Umbilical cord (tissue), 2 donors: ENCODE measurements around the gene RFX8. TPM values are rescaled to one million over a fixed set of nuclear protein-coding genes. Genes with fewer than 3 reads are reported as not detected.
A peak's percentile ranks its signal among the peaks of the same experiment; 100 is the strongest.
"Not testable (repeated sequence)": the region's sequence is repeated elsewhere in the genome, so short reads cannot be mapped to it uniquely, and the experiment has no call there.

ENCODE experiments used
- DNase-seq: peaks from one replicate; pipeline ENCODE4 v3.0.0-alpha.2; 2015; ENCODE audit warnings: low spot score
- total RNA-seq: library from RNA; depleted of rRNA; stranded (reverse); fragments of >200 nt; gene quantifications from one replicate; pipeline ENCODE4 v1.2.3, GENCODE V29; 2014; ENCODE audit warnings: low replicate concordance; ENCODE audit not compliant: insufficient read depth

RFX8 gene
- total RNA-seq, 1 donor from 2014 or later = 1.2 TPM

DNA sequence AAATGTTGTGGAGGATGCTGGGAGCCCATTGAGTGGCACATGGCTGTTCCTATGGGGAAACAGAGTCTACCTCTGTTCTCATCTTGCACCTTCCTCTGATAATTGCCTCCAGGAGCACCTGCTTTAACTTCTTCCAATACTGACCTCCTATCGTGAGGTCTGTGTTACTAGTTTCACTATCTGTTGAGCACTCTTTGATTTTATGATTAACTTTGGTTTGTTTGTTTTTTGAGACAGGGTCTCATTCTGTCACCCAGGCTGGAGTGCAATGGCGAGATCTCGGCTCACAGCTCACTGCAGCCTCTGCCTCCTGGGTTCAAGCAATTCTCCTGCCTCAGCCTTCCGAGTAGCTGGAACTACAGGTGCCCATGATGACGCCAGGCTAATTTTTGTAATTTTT lies 12.1 kb upstream of the RFX8 start:
- DNase-seq = no peak

DNA sequence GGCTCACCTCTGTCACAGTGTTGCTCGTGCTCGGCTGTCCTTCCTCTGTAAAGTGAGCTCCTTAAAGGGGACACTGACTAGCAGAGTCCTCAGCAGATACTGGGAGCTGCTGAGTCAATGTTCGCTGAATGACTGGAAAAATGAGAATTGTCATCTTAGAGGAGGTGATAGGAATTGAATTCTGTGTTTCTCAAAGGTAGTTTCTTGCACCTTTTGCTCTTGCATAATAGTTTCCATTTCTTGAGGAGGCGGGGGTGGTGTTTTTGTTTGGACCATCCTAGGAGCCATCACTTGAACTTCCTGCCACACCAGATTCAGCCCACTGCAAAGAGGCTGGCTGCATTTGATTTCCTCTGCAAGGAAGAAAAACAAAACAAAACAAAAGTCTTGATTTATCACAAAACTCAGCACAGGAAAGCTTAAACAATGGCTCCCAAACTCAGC lies 11.4 kb upstream of the RFX8 start:
- no peak for DNase-seq

DNA sequence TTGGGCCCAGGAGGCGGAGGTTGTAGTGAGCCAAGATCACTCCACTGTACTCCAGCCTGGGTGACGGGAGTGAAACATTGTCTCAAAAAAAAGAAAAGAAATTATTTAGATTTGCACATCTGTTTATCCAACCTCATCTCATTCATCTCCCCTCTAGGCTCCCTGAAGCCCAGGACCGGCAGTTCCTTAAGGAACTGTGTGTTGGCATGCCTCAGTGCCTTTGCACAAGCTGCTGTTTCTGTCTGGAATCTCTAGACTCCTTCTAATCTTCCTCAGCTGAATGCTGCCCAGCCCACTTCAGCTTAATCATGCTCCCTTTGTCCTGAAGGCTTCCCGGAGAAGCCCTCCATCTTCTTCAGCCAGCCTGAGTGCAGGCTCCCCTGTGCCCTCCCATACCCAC lies 10.9 kb upstream of the RFX8 start:
- DNase-seq = no peak

DNA sequence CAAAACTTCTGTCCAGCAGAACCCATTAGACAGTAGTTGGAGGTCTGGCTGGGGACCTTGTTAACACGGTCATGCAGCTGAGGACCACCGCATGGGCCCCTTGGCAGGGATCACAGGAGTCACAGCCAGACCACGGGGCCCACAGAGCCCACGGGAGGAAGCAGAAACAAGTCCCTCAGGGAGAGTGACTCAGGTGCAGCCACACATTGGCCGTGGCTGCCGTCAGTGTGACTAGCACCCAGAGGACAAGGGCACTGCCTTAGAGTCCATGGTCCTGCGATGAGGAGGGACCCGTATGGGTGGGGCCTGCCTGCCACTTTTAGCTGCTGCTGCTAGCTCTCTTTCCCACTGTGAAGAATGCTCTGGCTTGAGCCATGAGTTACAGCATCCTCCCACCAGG lies 5.9 kb upstream of the RFX8 start:
- no peak for DNase-seq

DNA sequence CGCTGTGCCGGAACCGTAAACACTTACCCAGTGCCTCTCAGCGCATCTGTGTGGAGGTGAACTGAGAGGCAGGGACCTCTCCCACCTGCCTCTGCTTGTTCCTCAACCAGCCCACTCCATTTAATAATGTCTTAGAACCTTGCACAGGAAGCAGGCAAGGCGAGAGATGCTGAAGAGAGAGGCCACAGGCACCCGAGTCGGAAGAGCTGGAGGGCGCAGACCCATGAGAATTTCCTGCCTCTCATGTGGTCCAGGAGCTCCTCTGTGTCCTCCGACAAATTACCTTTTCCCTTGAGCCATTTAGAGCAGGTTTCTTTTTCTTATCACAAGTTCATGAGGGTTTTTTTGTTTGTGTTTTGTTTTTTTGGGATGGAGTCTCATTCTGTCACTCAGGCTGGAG lies 4.9 kb upstream of the RFX8 start:
- no peak for DNase-seq

DNA sequence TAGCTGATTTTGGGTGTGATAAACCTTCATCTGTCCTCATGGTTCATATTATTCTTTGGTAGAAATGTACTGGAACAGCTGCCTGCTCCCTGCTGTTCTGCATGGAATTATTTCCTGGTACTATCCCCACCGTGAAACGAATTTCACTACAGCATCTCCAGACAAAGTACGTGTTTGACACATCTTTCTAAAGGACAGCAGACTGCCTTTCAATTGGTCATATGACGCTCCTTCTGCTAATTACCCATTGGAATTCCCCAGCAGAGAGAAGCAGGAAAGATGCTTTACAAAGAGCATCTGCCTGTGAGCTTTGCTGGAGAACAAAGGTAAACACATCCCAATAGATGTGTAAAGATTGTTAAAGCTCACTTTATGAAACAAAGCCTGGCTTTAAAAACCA lies 4.4 kb upstream of the RFX8 start:
- no peak for DNase-seq

DNA sequence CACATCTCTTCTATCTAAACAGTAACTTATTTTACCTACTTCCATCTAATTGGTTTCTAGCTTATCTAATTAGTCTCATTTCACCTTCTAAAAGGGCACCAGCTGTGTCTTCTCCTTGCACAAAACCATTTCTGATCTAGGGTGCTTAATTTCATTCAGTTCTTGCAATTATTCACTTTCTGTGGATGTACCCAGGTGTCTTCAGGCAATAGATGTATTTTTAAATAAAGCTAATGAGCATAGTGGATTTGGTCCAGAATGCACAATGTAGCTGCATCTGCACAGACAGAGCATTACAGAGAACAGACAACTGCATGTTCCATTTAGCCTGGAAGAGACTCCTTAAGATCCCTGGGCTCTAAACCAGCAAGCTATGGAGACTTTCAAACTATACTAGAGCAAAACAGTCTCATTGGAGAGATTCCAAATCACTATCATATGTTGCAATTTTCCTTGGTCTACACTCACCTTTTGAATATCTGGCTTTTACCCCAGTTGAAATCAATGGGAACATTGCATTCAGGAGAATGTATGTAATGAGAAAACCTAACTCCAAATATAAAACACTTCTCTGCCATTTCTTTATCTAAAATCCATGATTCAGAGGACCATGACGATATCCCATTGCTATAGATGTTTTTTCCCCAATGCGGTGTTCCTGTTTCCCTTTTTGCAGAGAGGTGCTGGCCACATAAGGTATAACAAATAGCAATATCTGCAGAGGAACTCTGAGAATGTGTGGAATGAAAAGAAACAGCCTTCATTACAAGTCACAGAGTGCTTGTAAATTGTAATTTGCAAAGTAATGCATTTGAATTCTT lies 3.5 kb upstream of the RFX8 start:
- DNase-seq = peak; percentile 87

DNA sequence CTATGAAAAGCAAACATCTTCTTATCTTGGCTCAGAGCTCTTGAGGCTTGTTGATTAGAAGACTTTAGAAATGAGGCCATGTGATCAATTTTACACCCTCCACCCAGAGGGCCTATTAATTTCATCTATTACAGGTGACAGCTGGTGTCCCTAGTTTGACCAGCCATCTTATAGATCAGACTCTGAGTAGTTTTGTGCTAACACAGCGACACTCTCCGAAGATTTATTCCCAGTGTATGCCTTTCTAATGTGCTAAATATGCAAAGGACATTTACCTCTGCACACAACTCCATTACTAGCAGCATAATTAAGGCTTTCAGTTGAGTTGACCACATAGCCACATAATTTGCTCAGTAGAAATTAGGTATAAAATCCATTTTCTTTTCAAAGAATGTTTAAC lies 2.6 kb upstream of the RFX8 start:
- no peak for DNase-seq

DNA sequence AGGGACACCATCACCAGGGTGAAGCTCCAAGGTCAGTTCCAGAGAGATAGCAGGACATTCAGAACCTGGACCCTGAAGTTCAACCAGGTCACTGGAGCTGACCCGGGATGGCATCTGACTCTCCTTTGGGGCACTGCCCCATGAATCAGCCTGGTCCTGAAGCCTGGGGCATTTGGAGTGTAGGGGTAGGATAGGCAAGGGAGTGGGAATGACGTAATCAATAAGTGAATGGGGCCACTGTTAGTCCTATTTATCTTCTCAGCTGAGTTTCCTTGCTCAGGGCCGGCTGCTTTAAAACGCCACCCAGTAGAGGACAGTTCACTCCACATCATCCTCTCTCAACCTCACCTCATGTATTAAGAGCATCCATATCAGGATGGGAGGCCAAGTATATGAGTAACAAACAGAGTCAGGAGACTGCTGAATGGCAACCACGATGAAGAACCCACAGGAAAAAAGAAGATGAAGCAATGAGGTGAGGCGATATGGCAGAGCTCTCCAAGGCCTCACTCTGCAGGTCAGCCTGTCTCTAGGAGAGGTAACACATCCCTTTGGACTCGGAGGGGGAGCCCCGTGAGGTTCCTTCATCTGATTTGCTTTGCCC lies 1.8 kb upstream of the RFX8 start:
- DNase-seq = no peak

DNA sequence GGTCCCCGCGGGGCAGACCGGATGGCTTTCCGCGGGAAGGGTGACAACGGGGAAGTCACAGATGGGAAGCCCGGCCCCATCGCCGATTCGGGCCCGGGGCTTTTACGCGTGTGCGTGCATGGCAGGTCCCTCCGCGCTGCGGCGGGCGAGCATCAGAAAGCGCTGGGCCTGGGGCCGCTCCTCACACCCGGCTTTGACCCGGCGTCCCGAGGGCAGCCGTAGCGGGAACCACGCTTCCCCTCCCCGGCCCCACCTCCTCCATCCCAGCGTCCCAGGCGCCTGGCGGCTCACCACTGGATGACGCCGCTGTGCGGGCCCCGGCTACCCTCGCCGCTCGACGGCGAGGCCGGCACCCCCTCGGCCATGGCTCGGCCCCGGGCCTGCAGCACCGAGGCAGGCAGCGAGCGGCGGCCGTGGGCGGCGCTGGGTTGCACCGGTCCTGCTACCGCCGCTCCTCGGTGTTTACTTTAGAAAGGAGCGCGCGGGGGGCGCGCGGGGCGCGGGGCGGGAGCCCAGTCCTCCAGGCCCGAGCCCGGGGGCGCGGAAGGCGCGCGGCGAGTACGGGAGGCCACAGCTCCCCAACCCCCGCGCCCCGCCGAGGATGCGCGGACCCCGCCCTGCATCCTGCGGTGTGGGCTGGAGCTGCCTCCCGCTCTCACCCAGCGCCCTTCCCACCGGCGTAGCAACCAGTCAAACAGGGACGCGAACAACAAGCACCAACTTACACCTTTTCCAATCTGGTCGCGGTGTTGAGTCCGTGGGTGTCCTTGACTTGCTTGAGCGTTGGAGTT lies 806 bp downstream of the RFX8 start:
- DNase-seq = peak; percentile 73

DNA sequence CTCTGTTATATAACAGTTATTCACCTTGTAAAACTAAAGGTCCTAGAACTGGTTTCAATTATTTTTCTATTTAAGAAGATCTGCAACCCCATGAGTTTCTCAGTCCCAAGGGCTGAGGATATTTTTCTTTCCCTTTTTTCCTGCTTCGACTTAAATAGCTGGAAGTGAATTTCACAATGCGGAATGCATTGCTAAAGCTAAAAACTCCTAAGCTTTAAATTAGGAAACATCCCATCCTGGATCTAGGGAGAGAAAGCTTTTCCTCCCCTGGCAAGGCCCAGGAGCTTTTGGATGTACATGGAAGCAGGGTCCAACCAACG lies 1.4 kb downstream of the RFX8 start:
- peak; percentile 62 for DNase-seq

DNA sequence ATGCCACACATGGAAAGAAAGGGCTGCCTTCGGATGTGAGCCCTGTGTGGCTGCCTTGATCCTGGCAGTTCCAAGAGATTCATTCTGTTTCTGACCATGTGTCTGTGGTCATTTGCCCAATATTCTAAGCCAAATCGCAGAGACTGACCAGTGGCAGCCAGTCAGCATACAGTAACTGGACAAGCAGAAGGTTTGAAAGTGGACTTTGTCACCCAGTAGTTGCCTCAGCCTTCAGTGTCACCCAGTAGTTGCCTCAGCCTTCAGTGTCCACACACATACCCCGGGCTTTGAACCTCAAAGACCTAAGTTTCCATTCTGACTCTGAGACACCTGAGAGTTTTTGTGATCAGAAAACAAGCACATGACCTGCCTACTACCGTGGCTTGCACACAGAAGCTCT lies 5.0 kb downstream of the RFX8 start:
- DNase-seq = no peak

DNA sequence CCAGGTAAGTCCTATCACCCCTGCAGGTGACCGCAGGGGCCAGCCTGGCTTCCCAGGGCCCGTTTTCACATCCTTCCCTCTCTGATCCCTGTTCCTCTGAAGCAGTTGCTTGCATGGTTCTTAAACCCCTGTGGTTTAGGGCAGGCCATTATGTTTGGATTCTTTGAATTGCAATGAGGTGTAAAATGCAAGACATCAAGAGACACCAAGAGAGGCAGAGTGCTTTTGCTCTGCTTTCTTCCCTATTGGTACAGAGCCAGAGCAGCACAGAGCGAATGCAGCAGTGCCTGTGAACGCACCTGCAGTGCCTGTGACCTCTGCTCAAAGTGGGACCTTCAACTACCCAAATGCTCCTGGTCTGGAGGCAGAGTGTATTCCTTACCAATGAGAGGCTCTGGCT lies 7.6 kb downstream of the RFX8 start:
- DNase-seq = no peak

DNA sequence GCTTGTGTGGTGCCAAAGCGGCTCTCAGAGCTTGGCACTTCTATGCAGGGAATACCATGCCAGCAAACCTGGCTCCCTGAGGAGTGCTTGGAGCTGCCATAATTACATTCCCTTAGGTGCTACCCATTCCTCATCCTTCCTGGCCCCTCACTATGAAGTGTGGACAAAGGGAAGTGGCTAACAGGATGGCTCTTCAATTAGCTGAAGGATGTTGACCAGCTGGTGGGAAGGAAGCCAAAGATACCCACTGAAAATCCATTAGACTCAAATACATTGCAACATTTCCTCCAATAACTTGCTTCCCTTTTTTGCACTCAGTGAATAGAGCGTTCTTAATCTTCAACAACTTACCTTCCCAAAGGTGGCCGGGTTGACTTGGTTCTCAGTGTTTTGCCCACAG lies 8.5 kb downstream of the RFX8 start:
- DNase-seq = no peak

DNA sequence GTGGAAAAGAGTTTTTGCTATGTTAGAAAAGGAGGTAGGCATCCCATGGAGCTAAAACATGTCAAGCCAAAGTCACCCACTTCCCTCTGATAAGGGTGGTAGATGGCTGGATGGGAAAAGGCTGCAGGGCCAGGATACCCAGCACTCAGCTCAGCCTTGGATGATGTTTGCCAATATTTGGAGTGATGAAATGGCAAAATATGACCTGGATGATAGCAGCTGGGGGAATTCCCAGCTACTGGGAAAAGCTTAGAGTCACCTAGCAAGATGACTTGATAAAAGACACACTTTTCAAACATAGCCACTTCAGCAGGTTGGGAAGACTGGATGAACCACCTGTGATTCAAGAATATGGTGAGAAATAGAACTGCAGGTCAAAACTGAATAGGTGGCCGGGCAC lies 10.1 kb downstream of the RFX8 start:
- no peak for DNase-seq

DNA sequence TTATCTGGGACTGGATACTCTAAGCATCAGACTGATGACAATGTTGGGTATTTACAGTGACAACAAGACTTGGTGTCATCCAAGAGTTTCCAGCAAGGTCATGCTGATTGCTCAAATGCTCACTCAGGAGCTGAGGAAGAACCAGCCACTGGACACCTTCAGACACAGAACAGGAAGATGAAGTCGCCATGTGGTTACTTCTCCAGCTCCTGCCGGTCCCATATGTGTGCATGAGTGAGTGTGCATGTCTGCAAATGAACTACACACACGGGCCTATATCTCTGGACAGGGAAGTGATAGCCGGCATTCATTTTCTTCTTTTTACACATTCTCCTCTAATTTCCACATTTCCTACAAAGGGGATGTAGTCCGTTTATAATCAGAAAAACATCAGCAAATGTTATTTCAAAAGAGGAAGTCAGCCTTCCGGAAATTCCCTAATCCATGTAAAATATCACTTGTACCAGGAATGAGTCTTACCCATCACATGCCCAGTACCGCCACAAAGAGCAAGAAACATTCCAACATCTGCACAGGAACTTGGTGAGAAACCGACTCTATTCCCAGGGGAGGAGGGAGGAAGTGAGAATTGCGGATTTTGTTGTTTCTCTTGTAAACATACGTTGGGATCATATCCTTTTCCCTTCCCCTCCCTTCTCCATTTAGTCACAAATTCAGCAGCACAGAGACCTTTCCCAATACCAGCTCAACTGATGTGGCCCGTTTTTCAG lies 10.8 kb downstream of the RFX8 start:
- peak; percentile 19 for DNase-seq

DNA sequence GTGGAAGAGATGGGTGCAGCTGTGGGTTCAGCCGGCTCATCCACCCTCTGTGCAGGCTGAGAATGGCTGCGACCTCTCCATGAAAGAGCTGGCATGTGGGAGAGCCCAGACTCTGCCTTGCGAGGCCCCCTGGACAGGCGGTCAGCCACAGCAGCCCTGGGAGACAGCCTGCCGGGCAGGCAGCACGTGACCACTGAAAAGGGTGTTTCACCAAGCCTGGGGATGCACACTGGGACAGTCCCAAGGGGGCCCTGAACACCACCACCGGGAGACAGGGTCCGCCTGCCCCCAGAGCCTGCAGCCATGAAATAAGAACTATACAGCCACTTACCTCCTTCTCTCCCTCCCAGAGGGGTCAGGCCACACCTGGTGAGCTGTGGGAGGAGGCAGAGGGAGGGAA lies 11.5 kb downstream of the RFX8 start:
- no peak for DNase-seq

DNA sequence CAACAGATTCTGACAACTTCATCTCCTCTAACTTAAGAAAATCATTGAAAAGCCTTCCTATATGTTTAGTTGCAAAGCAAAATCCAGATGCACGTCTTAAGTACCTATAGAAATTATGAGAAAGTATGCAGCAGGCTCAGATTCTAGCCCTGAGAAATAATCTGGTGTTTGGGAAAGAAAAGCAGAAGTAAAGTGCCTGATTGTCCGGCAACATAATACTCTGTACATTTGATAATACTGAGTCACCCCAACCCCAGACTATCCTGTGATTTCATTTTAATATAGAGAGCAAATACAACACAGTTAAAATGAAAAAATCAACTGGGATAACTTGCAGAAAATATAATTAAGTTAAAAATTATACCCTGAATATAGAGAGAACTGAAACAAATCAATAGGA lies 13.5 kb downstream of the RFX8 start:
- DNase-seq = no peak

DNA sequence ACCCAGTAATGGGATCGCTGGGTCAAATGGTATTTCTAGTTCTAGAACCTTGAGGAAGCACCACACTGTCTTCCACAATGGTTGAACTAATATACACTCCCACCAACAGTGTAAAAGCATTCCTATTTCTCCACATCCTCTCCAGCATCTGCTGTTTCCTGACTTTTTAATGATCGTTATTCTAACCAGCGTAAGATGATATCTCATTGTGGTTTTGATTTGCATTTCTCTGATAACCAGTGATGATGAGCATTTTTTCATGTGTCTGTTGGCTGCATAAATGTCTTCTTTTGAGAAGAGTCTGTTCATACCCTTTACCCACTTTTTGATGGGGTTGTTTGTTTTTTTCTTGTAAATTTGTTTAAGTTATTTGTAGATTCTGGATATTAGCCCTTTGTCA lies 20.5 kb downstream of the RFX8 start:
- DNase-seq = not testable (repeated sequence)

DNA sequence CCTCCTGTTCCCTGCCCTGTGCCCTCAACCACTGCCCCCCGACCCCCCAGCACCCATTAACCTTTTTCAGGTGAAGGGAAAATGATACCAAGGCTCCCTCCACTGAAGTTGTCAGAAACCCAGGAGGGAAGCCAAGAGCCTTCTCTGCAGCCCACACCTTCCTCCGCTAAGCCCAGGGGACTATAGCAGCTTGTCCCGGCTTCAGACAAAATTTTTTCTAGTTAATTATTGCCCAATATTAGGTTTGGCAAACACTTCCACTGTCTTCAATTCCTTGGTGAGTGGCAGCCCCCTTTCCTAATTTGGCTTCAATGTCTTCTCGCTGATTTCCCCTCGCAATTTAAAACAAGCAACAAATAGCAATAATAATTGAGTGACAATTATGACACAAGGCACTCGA lies 23.9 kb downstream of the RFX8 start:
- no peak for DNase-seq

DNA sequence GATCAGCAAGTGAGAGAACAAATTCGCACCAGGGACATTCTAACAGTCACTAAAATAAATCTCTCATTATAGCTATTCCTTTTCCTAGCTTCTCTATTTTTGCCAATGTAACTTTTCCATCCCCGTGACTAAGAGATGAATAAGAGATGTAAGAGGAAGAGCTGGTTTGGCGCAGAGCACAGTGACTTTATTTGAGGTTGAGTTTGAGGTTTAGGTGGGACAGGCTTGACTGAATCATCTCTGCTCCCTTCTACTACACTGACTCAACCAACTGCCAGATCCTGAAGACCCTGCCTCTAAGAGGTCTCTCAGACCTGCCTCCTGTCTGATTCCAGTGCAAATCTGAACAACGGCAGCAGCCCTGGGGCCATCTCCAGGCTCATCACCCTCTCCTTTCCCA lies 28.0 kb downstream of the RFX8 start:
- no peak for DNase-seq

DNA sequence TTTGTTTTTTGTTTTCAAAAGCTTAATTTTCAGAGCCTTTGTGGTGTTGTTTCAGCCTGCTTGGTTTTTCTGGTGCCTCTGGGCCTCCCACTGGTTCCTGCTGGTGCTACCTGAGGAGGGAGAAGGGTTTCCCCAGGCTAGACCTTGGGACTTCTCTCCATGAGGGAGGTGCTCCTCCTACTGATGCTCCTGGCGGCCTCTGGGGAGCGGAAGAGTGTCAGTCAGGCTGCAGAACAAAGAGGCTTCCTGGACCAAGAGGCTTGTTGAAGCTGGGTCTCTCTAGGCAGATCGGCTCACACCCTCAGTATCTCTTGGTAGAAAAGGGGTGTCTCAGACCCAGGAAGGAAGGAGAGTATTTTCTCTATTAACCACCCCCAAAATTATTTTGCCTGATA lies 32.2 kb downstream of the RFX8 start:
- DNase-seq = no peak
